Measurements from ENCODE around the gene TCHP.
"Not testable (repeated sequence)": the region's sequence is repeated elsewhere in the genome, so short reads cannot be mapped to it uniquely, and the experiment has no call there.

TCHP gene

DNA sequence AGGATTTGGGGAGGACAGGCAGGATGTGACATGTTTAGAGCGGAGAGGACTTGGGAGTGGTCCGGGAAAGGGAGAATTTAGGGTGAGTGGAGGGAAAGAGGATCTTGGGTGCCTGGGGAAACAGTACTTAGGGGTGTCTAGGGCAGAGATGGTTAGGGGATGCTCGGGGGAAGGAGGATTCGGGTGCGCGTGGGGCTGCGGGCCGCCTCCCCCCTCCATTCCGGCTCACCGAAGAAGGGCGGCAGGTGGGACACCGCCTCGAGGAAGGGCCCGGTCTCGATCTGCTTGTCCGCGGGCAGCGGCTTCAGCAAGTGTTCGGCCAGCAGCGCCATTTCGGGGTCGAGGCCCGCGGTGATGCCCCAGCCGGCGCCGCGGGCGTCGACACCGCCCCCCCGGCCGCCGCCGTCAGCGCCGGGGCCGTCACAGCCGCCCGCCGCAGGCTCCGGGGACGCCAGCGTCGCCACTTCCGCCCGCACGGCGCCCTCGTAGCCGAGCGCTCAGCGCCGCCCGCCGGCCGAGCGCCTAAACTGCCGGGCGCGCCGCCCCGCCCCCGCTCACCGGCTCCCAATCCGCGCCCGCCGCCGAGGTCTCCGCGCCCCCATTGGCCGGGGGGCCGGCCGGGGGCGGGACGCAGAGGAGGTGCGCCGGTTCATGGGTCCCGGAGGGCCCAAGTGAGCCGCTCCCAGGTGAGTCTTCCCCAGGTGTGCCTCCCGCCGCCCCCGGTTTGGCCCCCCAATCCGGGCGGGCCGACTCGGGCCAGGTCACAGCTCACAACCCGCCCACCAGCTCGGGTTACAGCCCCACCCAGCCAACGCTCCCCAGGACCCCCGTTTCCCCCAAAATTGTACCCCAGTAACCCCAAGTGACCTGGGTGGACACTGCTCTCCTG lies 19.8 kb upstream of the TCHP start, which contains the start of gene GLTP:
Gene GLTP (minus strand): TSS at position 499 of the 889 bp plus-strand sequence. CDS start 167 bp downstream, at position 332.
- DNase-seq, result peak; percentile 89

DNA sequence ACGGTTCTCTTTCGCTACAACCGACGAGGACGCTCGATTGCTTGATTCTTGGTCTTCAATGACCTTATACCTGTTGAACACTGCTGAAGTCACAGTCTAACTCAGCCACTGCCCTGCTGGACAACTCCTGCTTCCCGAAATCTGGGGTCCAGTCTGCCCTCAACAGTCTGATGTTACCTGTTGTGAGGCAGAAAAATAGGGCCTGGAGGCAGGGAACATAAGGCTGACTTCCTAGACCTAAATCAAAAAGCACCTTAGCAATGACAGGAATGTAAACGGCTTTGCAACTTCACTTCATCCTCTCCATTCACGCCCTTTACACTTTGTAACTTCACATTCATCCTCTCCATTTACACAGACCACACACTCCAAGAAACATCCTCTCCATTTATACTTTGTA lies 19.1 kb upstream of the TCHP start:
- no peak for DNase-seq

DNA sequence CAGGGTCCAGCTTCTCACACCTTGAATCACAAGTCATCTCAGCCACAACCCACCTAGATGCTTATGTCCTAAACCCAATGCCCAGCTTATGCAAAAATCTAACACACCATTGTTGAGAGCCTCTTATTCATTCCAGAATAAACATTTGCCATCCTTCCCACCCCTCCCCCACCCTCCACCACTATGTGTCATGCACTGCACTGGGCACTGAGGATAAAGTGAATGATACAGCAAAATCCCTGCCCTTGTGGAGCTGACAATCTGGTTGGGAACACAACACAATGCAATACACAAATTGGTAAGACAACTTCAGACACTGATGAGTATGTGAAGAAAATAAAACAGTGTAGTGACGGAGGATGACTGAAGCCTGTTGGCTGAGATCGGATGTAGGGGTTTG lies 18.3 kb upstream of the TCHP start:
- no peak for DNase-seq

DNA sequence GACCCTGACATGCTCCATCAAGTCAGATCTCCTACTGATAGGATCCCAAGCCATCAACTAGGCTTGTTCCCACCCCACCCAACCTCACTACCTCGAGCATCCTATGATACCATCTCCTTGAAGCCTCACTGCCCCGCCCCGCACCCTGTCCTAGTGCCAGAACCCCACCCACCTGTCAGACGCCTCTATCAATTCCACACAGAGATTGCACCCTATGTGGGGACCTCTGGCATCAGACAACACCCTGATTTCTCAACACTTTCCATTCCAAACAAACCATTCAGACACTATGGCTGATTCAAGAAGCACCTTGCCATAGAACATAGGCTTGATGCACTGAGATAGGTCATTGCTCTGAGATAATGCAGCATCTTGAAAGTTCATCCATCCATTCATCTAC lies 16.6 kb upstream of the TCHP start:
- no peak for DNase-seq

DNA sequence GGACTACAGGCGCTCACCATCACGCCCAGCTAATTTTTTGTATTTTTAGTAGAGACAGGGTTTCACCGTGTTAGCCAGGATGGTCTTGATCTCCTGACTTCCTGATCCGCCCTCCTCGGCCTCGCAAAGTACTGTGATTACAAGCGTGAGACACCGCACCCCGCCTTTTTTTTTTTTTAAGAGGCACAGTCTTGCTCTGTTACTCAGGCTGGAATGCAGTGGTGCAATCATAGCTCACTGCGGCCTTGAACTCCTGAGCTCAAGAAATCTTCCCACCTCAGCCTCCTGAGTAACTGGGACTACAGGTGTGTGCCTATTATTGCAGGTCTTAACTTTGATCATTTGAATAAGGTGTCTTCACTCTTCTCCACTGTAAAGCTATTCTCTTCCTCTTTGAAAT lies 14.5 kb upstream of the TCHP start:
- no peak for DNase-seq

DNA sequence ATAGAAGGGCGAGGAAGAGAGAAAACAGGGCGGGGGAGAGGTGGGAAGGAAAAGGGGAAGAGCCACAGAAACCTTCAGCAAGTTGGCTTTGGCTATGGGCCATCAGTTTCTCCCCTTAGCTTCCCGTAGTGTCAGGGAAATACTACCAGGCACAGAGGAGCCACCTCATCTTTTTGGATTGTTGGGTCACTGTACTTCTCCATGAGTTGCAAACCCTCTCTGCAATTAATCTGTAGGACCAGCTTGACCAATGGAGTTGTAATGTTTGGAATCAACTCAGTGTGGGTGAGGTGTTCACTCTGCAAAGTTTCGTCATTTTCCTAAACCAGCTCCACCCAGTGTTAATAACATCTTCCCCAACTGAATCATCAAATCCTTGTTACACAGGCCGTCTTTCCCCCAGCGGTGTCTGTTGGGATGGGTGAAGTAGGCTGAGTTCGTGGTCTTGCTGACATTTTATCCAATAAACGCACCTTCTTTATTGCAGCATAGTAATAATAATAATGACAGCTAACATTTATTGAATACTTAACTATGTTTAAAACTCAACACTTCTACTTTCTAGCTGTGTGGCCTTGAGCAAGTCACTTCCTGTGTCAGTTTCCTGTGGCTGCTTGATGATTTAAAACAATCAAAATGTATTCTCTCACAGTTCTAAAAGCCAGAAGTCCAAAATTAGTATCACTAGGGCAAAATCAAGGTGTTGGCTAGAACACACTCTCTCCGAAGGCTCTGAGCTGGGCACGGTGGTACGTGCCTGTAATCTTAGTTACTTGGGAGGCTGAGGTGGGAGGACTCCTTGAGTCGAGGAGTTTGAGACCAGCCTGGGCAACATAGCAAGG lies 11.7 kb upstream of the TCHP start:
- peak; percentile 82 for DNase-seq

DNA sequence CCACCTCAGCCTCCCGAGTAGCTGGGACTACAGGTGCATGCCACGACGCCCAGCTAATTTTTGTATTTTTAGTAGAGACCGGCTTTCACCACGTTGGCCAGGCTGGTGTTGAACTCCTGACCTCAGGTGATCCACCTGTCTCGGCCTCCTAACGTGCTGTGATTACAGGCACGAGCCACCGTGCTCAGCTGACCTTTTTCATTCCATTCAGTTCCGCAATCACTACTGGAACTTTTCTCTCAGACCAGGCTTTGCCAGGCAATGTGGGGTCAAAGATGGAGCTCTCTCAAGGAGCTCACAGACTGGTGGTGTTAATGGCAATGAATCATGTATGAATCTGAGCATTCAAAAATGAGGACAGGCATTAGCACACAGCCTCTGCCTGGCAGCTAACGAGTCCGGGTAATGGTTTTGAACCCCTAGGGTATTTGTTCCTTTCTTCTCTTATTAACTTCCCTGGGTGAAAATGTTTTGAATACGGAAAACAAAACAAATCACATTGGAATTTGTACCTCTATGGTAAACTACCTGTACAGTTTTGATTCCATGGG lies 9.4 kb upstream of the TCHP start:
- DNase-seq, result no peak

DNA sequence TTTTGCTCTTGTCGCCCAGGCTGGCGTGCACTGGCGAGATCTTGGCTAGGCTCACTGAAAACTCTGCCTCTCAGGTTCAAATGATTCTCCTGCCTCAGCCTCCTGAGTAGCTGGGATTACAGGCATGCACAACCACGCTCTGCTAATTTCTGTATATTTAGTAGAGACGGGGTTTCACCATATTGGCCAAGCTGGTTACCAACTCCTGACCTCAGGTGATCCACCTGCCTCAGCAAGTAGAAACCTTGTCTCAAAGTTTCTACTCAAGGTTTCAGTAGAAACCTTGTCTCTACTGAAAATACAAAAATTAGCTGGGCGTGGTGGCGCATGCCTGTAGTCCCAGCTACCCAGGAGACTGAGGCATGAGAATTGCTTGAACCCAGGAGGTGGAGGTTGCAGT lies 8.3 kb upstream of the TCHP start:
- not testable (repeated sequence) for DNase-seq

DNA sequence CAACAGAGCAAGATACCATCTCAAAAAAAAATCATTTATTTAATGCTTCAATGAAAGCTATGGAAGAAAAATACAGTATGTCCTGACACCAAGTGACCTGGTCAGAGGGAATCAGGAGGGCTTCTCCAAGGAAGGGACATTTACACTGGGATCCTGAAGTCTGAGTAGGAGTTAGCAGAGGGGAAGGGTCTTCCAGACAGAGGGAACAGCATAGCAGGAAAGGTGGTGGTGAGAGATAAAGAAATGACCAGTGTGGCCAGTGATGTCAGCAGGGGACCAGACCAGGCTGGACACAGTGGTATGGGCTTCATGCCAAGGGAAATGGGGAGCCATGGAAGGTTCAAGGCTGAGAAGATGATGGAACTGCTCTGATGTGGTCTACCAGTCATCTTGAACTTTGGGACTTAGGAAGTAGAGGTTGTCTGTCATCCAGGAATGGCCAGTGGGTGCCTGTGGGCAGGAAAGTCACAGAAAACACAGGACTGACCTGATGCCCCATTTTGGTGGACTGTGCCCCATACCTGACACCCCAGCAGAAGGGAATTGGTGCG lies 7.8 kb upstream of the TCHP start:
- no peak for DNase-seq

DNA sequence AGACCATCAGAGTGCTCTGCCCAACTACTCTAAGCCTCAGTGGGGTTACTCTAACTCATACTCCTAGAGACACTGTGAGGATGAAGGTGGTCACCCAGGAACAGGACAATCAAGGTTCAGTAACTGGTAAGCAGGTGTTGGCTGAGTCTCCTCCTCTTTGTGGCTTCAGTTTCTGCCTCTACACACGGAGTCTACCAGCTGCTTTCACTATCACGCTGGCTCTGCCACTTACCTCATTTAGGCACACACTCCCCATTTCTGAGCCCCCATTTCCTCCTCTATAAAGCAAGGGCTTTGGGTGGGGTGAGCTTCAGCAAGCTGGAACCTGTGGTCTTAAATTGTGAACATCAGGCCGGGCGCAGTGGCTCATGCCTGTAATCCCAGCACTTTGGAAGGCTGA lies 7.3 kb upstream of the TCHP start:
- DNase-seq, result no peak

DNA sequence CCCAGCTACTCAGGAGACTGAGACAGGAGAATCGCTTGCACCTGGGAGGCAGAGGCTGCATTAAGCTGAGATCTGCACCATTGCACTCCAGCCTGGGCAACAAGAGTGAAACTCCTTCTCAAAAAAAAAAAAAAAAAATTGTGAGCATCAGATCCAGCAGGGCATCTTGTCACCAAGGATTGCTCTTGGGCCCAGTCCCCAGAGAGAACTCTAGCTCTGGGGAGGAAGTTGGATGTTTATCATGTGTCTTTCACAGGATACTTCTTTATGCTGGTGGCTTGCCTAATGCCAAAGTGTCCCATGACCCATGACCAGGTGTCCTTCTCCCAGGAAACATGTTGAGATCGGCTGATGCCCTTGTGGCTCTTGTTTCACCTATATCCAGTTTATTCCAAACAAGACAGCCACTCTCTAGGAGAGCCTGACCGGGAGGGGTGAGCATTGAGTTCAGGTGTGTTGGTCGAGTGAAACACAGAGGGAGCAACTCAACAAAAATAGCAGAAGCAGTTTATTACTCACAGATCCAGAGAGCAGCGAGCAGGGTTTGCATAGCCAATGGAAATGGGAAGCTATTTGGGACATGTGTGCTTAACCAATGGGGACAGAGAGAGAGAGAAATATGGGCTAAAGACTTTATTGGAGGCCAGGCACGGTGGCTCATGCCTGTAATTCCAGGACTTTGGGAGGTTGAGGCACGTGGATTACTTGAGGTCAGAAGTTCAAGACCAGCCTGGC lies 6.6 kb upstream of the TCHP start:
- DNase-seq, result no peak

DNA sequence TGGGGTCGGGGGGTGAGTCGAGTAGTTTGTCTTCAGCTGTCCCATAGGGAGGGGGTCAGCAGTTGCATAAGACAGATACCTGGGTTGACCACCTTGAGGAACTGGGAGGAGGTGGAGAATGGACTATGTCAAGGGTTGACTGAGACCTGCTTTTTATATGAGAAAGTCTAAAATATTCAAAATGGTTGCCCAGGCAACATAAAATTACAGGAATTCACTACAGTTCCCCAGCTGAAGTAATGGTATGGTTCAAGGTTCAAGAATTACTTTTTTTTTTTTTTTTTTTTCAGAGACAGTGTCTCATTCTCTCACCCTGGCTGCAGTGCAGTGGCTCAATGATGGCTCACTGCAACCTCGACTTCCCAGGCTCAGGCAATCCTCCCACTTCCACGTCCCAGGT lies 5.1 kb upstream of the TCHP start:
- no peak for DNase-seq

DNA sequence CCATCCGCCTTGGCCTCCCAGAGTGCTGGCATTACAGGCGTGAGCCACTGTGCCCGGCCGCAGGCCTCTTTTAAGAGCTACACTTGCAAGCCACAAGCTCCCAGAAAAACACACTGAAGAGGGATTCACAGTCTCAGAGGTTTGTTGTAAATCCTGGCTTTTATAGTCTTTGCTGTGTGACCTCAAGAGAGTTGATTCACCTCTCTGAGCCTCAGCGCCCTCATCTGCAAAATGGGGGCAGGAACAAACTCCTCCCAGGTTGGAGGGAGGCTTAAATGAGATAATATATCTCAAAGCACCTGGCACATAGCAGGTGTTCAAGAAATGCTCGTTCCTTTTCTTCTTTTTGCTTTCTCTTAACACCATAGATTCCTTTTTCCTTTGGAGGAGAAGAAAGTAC lies 3.9 kb upstream of the TCHP start:
- no peak for DNase-seq

DNA sequence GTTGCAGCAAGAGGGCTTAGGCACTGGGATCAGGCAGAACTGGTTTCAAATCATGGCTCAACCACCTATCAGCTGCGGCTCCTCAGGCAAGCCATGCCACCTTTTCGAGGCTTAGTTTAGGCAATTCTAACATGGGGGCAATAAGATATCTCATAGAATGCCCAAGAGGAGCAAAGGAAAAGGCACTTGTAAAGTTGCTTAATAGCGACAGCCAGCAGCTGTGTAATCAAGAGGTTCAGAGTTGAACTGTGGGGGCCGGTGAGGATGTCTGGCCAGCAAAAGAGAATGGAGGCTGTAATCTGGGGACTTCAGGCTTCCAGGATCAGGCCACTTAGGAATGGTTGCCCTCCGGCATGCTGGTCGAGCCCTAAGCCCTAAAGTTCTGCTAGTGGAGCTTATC lies 3.0 kb upstream of the TCHP start:
- DNase-seq, result no peak

DNA sequence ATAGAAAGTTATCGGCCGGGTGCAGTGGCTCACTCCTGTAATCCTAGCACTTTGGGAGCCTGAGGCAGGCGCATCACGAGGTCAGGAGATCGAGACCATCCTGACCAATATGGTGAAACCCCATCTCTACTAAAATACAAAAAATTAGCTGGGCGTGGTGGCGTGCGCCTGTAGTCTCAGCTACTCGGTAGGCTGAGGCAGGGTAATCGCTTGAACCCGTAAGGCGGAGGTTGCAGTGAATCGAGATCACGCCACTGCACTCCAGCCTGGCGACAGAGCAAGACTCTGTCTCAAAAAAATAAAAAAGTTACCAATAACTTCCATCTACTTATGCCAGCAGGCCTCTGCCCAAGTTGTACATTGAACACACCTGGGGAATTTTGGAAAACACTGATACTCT lies 729 bp upstream of the TCHP start:
- DNase-seq, result not testable (repeated sequence)

DNA sequence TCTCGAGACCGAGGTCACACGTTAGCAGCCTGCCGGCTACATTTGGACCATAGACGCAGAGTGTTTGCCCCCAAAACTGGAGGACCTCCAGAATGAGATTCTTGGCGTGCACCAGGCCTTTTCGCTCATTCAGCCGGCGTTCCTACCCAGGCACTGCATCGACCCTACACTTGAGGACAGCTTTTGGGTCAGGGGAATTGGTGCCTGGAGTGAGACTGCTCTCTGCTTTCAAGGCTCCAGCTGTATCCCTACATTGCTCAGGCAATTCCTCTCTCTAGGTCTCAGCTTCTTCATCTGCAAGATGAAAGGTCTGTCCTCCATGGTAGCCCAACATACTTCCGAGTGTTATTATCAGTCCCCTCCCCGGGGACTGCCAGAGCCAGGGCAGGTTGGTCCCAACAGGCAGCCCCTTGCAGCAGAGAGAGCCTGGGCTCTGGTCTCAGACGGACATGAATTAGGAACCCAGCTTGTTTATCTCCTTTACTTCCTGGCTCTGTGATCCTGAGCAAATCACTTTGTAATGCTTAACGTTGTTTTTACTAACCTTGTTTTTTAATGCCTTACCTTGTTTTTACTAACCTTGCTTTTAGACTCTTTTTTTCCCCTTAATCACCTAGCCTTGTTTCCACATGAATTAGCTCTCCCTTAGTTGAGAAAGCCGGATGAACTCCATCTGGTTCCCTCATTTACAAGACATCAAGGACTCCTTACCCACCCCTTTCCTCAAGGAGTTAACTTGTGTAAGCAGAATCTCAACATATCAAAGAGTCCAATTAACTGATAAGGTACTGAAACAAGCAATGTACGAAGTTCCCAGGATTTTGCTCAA lies 892 bp downstream of the TCHP start:
- no peak for DNase-seq

DNA sequence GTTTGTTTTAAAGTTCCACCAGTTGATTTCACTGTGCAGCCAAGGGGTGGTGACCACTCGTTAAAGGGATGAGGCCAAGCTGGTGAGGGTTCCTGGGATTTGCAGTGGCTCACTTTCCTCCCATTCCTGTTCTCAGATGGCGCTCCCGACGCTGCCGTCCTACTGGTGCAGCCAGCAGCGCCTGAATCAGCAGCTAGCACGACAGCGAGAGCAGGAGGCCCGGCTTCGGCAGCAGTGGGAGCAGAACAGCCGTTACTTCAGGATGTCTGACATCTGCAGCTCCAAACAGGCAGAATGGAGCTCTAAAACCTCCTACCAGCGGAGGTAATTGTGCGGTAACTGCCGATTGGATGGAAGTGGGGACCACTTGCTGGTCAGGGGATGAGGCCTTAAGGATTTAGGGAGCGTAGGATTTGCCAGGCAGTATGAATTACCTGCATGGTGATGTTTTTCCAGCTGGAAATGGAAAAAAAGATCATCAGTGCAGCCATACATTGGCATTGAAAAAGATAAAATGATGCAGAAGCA lies 2.9 kb downstream of the TCHP start:
- DNase-seq, result no peak

DNA sequence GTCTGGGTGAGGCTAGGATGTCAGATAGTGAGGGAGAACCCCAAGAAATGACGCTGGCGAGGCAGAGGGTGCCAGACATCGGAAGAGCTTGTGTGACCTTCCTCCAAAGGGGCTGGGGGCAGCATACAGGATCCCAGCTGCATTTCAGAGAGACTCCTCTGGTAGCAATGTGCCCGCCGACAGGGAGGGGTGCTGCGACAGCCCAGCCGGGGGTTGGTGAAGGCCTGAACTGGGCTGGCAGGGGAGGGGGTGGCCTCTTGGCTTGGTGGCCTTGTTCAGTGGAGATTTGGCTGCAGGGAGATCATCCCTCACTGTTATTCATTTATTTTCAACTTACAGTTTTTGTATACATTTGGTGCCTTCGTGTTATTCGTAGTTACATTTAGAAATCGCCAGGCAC lies 5.2 kb downstream of the TCHP start:
- no peak for DNase-seq

DNA sequence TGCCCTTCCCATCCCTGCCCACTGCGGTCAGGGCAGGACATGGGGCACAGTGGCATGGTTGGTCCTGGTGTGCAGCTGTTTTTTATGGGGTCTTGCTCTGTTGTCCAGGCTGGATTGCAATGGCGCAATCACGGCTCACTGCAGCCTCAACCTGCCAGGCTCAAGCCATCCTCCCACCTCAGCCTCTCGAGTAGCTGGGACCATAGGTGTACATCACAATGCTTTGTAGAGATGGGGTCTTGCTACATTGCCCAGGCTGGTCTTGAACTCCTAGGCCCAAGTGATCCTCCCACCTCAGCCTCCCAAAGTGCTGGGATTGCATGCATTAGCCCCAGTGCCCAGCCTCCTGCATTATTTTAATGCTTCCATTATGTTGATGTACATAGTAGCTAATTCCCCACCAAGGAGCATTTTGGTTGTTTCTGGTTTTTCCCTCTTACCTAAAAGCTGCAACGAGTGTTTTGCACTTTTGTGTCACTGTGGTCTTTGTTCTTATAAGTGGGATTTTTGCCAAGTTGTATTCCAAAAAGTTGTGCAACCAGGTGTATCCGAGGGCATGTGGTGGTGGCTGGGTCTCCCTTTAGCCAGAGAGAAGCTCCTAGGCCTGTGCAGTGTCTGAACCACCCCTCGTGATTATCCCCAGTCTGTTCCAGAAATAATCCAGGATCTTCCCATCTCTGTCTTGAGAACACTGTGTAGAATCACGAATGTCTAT lies 10.3 kb downstream of the TCHP start:
- DNase-seq, result no peak

DNA sequence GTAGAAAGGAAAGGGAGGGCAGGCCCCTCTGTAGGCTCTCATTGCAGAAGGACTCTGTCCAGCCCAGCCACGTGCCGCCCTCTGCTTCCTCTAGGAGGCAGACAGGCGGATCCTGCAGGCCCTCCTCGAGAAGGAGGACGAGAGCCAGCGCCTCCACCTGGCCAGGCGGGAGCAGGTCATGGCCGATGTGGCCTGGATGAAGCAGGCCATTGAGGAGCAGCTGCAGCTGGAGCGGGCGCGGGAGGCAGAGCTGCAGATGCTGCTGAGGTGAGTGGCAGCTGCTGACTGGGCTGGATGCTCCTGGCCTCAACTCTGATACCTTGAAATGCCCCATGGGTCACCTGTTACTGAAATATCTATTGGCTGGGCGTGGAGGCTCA lies 10.9 kb downstream of the TCHP start:
- peak; percentile 25 for DNase-seq

DNA sequence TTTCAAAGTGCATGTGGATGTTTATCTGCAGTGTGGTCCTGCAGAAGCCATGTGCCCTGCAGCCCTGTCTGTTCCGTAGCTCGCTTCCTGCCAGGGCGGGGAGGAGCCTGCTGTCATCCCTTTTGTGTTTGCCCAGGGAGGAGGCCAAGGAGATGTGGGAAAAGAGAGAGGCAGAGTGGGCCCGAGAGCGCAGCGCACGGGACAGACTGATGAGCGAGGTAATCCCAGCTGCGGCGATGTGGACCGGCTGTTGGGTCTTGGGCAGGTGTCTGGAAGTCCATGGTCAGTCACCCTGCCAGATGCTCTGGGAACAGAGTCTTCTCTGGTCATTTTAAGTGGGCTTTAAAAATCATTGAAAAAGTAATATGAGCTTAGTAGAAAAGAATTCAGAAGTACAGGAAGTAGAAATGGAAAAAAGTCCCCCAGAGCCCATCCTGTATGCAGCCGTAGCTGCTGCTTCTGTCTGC lies 12.8 kb downstream of the TCHP start:
- DNase-seq, result no peak
